ENCODE measurements around the gene ZNF205. TPM values are rescaled to one million over a fixed set of nuclear protein-coding genes. Genes with fewer than 3 reads are reported as not detected.

Gene ZNF205
- total RNA-seq, 1 experiment from 2014 or later, result 17.0 TPM

DNA sequence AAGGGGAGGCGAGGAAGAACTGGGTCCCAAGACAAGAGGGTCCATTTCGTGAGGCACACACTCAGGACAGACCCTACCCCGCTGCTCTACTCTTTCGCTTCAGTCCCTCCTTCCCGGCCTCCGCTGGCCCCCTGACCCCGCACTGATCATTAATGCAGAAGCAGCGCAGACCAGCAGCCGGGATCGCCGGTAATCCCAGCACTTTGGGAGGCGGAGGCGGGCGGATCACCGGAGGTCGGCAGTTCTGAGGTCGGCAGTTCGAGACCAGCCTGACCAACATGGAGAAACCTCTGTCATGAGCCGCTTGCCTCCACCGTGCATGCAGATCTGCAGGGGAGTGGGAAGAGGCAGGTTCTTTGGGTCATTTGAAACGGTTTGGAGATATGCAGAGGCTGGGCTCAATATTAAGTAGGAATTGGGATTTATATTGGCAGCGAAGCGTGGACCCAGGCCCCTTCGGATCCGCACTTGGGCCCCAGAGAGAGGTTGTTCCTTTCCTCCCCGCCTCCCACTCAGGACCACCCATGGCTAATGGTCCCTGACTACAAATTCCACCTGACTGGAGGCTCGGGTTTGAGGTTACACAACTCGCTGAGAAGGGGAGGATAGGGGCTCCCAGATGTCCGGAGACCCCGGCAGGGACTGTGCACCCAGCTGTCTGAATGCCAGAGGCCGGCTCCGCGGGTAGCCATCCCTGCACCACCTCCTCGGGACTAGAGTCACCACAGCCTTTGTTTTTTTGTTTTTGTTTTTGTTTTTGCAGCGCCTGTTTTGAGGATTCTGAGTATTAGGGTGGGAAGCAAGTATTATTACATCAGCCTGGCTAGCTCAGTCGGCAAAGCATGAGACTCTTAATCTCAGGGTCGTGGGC is 52.0 kb downstream of the ZNF205 start:
- H3K79me2 ChIP-seq (ENCODE audit: insufficient read depth, low read length), result no peaks in the 10 kb centered on the region
- no peaks in the 10 kb centered on the region for H3K9me3 ChIP-seq (ENCODE audit: control insufficient read depth in 1 of 2, insufficient read depth in 1 of 2, low read depth in 1 of 2, low read length in 2 of 2)
- BruUV-seq (replicated peaks), result no TSS peak
- TF ChIP-seq, protein P1, sequence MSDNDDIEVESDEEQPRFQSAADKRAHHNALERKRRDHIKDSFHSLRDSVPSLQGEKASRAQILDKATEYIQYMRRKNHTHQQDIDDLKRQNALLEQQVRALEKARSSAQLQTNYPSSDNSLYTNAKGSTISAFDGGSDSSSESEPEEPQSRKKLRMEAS (IDR thresholded peaks at IDR 0.05), result no peak
- no peak for TF ChIP-seq JUND (IDR thresholded peaks at IDR 0.05)
- TF ChIP-seq, protein P2, sequence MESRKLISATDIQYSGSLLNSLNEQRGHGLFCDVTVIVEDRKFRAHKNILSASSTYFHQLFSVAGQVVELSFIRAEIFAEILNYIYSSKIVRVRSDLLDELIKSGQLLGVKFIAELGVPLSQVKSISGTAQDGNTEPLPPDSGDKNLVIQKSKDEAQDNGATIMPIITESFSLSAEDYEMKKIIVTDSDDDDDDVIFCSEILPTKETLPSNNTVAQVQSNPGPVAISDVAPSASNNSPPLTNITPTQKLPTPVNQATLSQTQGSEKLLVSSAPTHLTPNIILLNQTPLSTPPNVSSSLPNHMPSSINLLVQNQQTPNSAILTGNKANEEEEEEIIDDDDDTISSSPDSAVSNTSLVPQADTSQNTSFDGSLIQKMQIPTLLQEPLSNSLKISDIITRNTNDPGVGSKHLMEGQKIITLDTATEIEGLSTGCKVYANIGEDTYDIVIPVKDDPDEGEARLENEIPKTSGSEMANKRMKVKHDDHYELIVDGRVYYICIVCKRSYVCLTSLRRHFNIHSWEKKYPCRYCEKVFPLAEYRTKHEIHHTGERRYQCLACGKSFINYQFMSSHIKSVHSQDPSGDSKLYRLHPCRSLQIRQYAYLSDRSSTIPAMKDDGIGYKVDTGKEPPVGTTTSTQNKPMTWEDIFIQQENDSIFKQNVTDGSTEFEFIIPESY (IDR thresholded peaks at IDR 0.05; ENCODE audit: extremely low read depth, insufficient replicate concordance, low read length), result no peak
- TF ChIP-seq, protein P3, sequence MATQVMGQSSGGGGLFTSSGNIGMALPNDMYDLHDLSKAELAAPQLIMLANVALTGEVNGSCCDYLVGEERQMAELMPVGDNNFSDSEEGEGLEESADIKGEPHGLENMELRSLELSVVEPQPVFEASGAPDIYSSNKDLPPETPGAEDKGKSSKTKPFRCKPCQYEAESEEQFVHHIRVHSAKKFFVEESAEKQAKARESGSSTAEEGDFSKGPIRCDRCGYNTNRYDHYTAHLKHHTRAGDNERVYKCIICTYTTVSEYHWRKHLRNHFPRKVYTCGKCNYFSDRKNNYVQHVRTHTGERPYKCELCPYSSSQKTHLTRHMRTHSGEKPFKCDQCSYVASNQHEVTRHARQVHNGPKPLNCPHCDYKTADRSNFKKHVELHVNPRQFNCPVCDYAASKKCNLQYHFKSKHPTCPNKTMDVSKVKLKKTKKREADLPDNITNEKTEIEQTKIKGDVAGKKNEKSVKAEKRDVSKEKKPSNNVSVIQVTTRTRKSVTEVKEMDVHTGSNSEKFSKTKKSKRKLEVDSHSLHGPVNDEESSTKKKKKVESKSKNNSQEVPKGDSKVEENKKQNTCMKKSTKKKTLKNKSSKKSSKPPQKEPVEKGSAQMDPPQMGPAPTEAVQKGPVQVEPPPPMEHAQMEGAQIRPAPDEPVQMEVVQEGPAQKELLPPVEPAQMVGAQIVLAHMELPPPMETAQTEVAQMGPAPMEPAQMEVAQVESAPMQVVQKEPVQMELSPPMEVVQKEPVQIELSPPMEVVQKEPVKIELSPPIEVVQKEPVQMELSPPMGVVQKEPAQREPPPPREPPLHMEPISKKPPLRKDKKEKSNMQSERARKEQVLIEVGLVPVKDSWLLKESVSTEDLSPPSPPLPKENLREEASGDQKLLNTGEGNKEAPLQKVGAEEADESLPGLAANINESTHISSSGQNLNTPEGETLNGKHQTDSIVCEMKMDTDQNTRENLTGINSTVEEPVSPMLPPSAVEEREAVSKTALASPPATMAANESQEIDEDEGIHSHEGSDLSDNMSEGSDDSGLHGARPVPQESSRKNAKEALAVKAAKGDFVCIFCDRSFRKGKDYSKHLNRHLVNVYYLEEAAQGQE (IDR thresholded peaks at IDR 0.05; ENCODE audit: low read depth), result no peak
- no peak for TF ChIP-seq EZH2 (IDR thresholded peaks at IDR 0.05)
- TF ChIP-seq CBX3 (IDR thresholded peaks at IDR 0.05; ENCODE audit: low read depth), result no peak
- no peak for TF ChIP-seq SIN3A (IDR thresholded peaks at IDR 0.05; ENCODE audit: low read depth)
- TF ChIP-seq POLR2AphosphoS5 (IDR thresholded peaks at IDR 0.05; ENCODE audit: low read depth, low read length), result no peak
- TF ChIP-seq SRF (IDR thresholded peaks at IDR 0.05; ENCODE audit: low read depth), result no peak
- no peak for TF ChIP-seq RAD21 (IDR thresholded peaks at IDR 0.05; ENCODE audit: low read depth)
- no peak for TF ChIP-seq ZNF274 (IDR thresholded peaks at IDR 0.05; ENCODE audit: low read depth, low read length)
- TF ChIP-seq, protein P4, sequence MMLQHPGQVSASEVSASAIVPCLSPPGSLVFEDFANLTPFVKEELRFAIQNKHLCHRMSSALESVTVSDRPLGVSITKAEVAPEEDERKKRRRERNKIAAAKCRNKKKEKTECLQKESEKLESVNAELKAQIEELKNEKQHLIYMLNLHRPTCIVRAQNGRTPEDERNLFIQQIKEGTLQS (IDR thresholded peaks at IDR 0.05), result no peak
- TF ChIP-seq SP1 (IDR thresholded peaks at IDR 0.05; ENCODE audit: low read depth), result no peak
- ChIA-PET RAD21 (ENCODE audit: low non-redundant PET in 1 of 2, low total read pairs in 2 of 2, uncharacterized antibody in 2 of 2, unreplicated experiment in 2 of 2) (no interaction called here), POLR2A (interaction anchor here (0.6 to 1.3 kb wide), 3 partner anchors 8 to 136 kb away, joined by 5 to 6 read pairs (median 5); partner anchors contain the start of gene ZNF213), CTCF (interaction anchor here (1.7 to 3.6 kb wide), 2 partner anchors 8 to 10 kb away, joined by 12 to 21 read pairs; no protein-coding TSS in a partner anchor)
- H3K4me1 ChIP-seq (ENCODE audit: control insufficient read depth in 1 of 2, insufficient read depth in 2 of 2, low read length in 2 of 2), result peaks cover 11 to 48% of the 10 kb centered on the region in 2 experiments; a peak in 3 of 4 replicates
- ATAC-seq (no peak), DNase-seq (ENCODE audit: low read depth, low spot score) (no peak)
- no peak overlapping the region for H3K4me2 ChIP-seq (ENCODE audit: low read length)
- H4K20me1 ChIP-seq (ENCODE audit: insufficient read depth), result no peaks in the 10 kb centered on the region
- intact Hi-C loops (cut with micrococcal nuclease), result no loop called here
- H3K36me3 ChIP-seq (ENCODE audit: control insufficient read depth in 1 of 2, insufficient read depth in 2 of 2, low read length in 2 of 2), result no peaks in the 10 kb centered on the region
- no peak overlapping the region; the same call in 1 of the 2 replicates for H3K27ac ChIP-seq (ENCODE audit: low read depth, low read length)
- H3K9ac ChIP-seq (ENCODE audit: low read length), result no peak overlapping the region
- H2AFZ ChIP-seq (ENCODE audit: low read depth, low read length, poor library complexity, severe bottlenecking), result no peak overlapping the region
- no peaks in the 10 kb centered on the region for H3K9me2 ChIP-seq (ENCODE audit: insufficient read depth)
- H3K27me3 ChIP-seq (ENCODE audit: insufficient read depth, low read length), result no peaks in the 10 kb centered on the region
- no peak overlapping the region for H3K4me3 ChIP-seq (replicated peaks in 1 of 2; ENCODE audit: low read depth in 1 of 2, low read length in 2 of 2)
